SK-N-SH treated with all-trans-retinoic acid at 6 μM for 48 hours (cell line): Measurements from ENCODE around the gene MAP1B.

ENCODE experiments used
- ARNTL ChIP-seq: fragments of 450-650 bp; formaldehyde crosslinking; IDR thresholded peaks from 2 replicates; pipeline ENCODE4 v1.5.0; 2020; ENCODE audit warnings: low read depth, mild to moderate bottlenecking, moderate library complexity, borderline replicate concordance
- BACH2 ChIP-seq: fragments of 250-450 bp; sonication (Bioruptor Pico); IDR thresholded peaks from 2 replicates; pipeline ENCODE4 v1.9.0; 2021; ENCODE audit warnings: mild to moderate bottlenecking, borderline replicate concordance
- CREB5 ChIP-seq: fragments of 250-450 bp; sonication (Bioruptor Pico); IDR thresholded peaks from 2 replicates; pipeline ENCODE4 v1.5.1; 2020; ENCODE audit warnings: low read depth, mild to moderate bottlenecking, moderate library complexity
- CSDC2 ChIP-seq: fragments of 250-450 bp; sonication (Bioruptor Pico); IDR thresholded peaks from 2 replicates; pipeline ENCODE4 v1.5.0; 2020; ENCODE audit warnings: mild to moderate bottlenecking, moderate library complexity
- ESRRG ChIP-seq: fragments of 250-450 bp; sonication (Bioruptor Pico); IDR thresholded peaks from 2 replicates; pipeline ENCODE4 v1.6.1; 2021; ENCODE audit warnings: mild to moderate bottlenecking
- ISL1 ChIP-seq: fragments of 250-450 bp; sonication (Bioruptor Pico); IDR thresholded peaks from 2 replicates; pipeline ENCODE4 v2.1.2; 2022; ENCODE audit warnings: mild to moderate bottlenecking, moderate library complexity
- OSR1 ChIP-seq: fragments of 250-450 bp; sonication (Bioruptor Pico); IDR thresholded peaks from 2 replicates; pipeline ENCODE4 v1.8.0; 2022; ENCODE audit warnings: moderate library complexity, mild to moderate bottlenecking, inconsistent platforms
- PATZ1 ChIP-seq: fragments of 250-450 bp; sonication (Bioruptor Pico); IDR thresholded peaks from 2 replicates; pipeline ENCODE4 v1.8.0; 2020; ENCODE audit warnings: mild to moderate bottlenecking, moderate library complexity, borderline replicate concordance
- RARB ChIP-seq: fragments of 250-450 bp; sonication (Bioruptor Pico); IDR thresholded peaks from 2 replicates; pipeline ENCODE4 v1.8.0; 2021; ENCODE audit warnings: mild to moderate bottlenecking, moderate library complexity
- TCF4 ChIP-seq: fragments of 250-450 bp; sonication (Bioruptor Pico); IDR thresholded peaks from 2 replicates; pipeline ENCODE4 v1.8.0; 2021; ENCODE audit warnings: mild to moderate bottlenecking, moderate library complexity, borderline replicate concordance
- ZC3H10 ChIP-seq: fragments of 250-450 bp; sonication (Bioruptor Pico); IDR thresholded peaks from 2 replicates; pipeline ENCODE4 v1.5.1; 2021; ENCODE audit warnings: mild to moderate bottlenecking, moderate library complexity
- ZFP3 ChIP-seq: fragments of 250-450 bp; sonication (Bioruptor Pico); IDR thresholded peaks from 2 replicates; pipeline ENCODE4 v1.5.0; 2020; ENCODE audit warnings: mild to moderate bottlenecking, moderate library complexity
- ZNF565 ChIP-seq: fragments of 450-650 bp; formaldehyde crosslinking; conservative IDR thresholded peaks from 2 replicates; pipeline ENCODE4 v1.5.0; 2020; ENCODE audit warnings: low read depth, mild to moderate bottlenecking, moderate library complexity
- ZNF8 ChIP-seq: fragments of 450-650 bp; formaldehyde crosslinking; IDR thresholded peaks from 2 replicates; pipeline ENCODE4 v1.5.0; 2020; ENCODE audit warnings: mild to moderate bottlenecking, moderate library complexity

- TF ChIP-seq PATZ1 (CRISPR knock-in tag) (no peak), CREB5 (CRISPR knock-in tag) (no peak), ZNF565 (CRISPR knock-in tag) (no peak), ZC3H10 (CRISPR knock-in tag) (no peak), ISL1 (CRISPR knock-in tag) (no peak), RARB (CRISPR knock-in tag) (no peak), ZNF8 (CRISPR knock-in tag) (no peak), TCF4 (CRISPR knock-in tag) (no peak), ESRRG (CRISPR knock-in tag) (no peak), ARNTL (no peak), ZFP3 (no peak), OSR1 (CRISPR knock-in tag) (no peak), CSDC2 (CRISPR knock-in tag) (no peak), BACH2 (CRISPR knock-in tag) (no peak)
Observed at GRCh38 chr5:72222521-72222920, 115.2 kb downstream of the MAP1B start.
